ENCODE data around the gene PRR4.

The PRR4 gene

GRCh38 chr12:10849425-10849878 lies at the start of gene PRR4:
PRR4 (minus strand) TSS chr12:10849475; CDS start chr12:10849437, 38 bp downstream.
- no peak for DNase-seq

GRCh38 chr12:10896854-10897253 lies 47.6 kb upstream of the PRR4 start:
- DNase-seq, result no peak

- DNase-seq, result no peak
Observed at GRCh38 chr12:10891937-10892336, 42.7 kb upstream of the PRR4 start.

- no peak for DNase-seq
Observed at GRCh38 chr12:10889226-10889625, 40.0 kb upstream of the PRR4 start.

- DNase-seq, result no peak
Observed at GRCh38 chr12:10884086-10884725, 34.9 kb upstream of the PRR4 start, which contains the start of gene PRH1. PRH1 (minus strand) TSS chr12:10884255; CDS start chr12:10884217, 38 bp downstream.

GRCh38 chr12:10873378-10873777 lies 24.1 kb upstream of the PRR4 start:
- no peak for DNase-seq

GRCh38 chr12:10867381-10867780 lies 18.1 kb upstream of the PRR4 start:
- DNase-seq, result no peak

- DNase-seq, result no peak
Observed at GRCh38 chr12:10863512-10864218, 14.4 kb upstream of the PRR4 start.

- no peak for DNase-seq
Observed at GRCh38 chr12:10861366-10861765, 12.1 kb upstream of the PRR4 start.

- DNase-seq, result no peak
Observed at GRCh38 chr12:10855807-10856206, 6.5 kb upstream of the PRR4 start.

- DNase-seq, result no peak
Observed at GRCh38 chr12:10853776-10854175, 4.5 kb upstream of the PRR4 start.

GRCh38 chr12:10851243-10851858 lies 2.1 kb upstream of the PRR4 start:
- no peak for DNase-seq

GRCh38 chr12:10847744-10848143 lies 1.5 kb downstream of the PRR4 start:
- DNase-seq, result no peak

- no peak for DNase-seq
Observed at GRCh38 chr12:10842862-10843261, 6.4 kb downstream of the PRR4 start.

- no peak for DNase-seq
Observed at GRCh38 chr12:10838461-10838860, 10.8 kb downstream of the PRR4 start.

GRCh38 chr12:10829994-10830393 lies 19.3 kb downstream of the PRR4 start:
- DNase-seq, result no peak

- no peak for DNase-seq
Observed at GRCh38 chr12:10826258-10826657, 23.0 kb downstream of the PRR4 start, which contains the start of gene TAS2R10. TAS2R10 (minus strand) TSS chr12:10826358; CDS start chr12:10826269, 89 bp downstream.

GRCh38 chr12:10824957-10825356 lies 24.3 kb downstream of the PRR4 start:
- DNase-seq, result no peak

- no peak for DNase-seq
Observed at GRCh38 chr12:10811883-10812536, 37.3 kb downstream of the PRR4 start.

GRCh38 chr12:10810068-10810467 lies 39.2 kb downstream of the PRR4 start, which contains the start of gene TAS2R9:
TAS2R9 (minus strand) TSS chr12:10810168; CDS start chr12:10810075, 93 bp downstream.
- DNase-seq, result no peak

- no peak for DNase-seq
Observed at GRCh38 chr12:10807186-10807585, 42.1 kb downstream of the PRR4 start, which contains the start of gene TAS2R8. TAS2R8 (minus strand) TSS chr12:10807286; CDS start chr12:10806980, 306 bp downstream.

GRCh38 chr12:10802587-10802986 lies 46.7 kb downstream of the PRR4 start, which contains the start of gene TAS2R7:
TAS2R7 (minus strand) TSS chr12:10802627; CDS start chr12:10802570, 57 bp downstream.
- no peak for DNase-seq

- no peak for DNase-seq
Observed at GRCh38 chr12:10801741-10802140, 47.5 kb downstream of the PRR4 start.
